ENCODE measurements around the gene DDX41. TPM values are rescaled to one million over a fixed set of nuclear protein-coding genes. Genes with fewer than 3 reads are reported as not detected.

The DDX41 gene
- total RNA-seq, 2 donors from 2014 or later, result 84.3 to 134 TPM

- Histone ChIP-seq H3K4me1 (no peaks in the 10 kb centered on the region), H3K9me3 (no peaks in the 10 kb centered on the region), H3K4me3 (no peak overlapping the region), H3K27me3 (no peaks in the 10 kb centered on the region), H3K9ac (ENCODE audit: low read depth in 2 of 2, low read length in 2 of 2) (no peak overlapping the region), H3K36me3 (peaks cover 5% of the 10 kb centered on the region), H3K27ac (no peak overlapping the region)
- TF ChIP-seq CTCF (IDR thresholded peaks at IDR 0.05), result no peak
- intact Hi-C loops (cut with DNase I), result no loop called here
- no peak for DNase-seq
These were observed 8.3 kb upstream of the DDX41 start for GRCh38 chr5:177524941-177525655.

DNA sequence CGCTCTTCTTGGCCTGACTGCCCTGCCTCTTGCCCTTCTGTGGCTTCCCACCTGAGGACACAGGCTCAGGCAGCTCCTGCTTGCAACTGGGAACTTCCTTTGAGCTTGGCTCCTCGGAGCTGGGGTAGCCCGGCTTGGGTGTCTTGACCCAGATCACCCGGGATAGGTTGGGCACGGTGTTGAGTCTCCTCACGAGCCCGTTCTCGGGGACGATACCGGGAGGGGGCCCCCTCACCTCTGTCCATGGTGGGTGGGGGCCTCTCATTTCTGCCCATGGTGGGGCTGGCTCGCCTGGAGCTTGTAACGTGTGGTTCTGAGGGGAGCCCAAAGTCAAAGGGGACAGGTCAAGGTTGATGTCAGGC lies 7.8 kb upstream of the DDX41 start:
- DNase-seq, result no peak
- H3K27ac ChIP-seq, result no peak overlapping the region
- intact Hi-C loops (cut with DNase I), result no loop called here
- H3K4me1 ChIP-seq, result no peaks in the 10 kb centered on the region
- H3K9ac ChIP-seq (ENCODE audit: low read depth in 2 of 2, low read length in 2 of 2), result no peak overlapping the region
- TF ChIP-seq CTCF (IDR thresholded peaks at IDR 0.05), result no peak
- peaks cover 5% of the 10 kb centered on the region for H3K36me3 ChIP-seq
- no peaks in the 10 kb centered on the region for H3K9me3 ChIP-seq
- no peaks in the 10 kb centered on the region for H3K27me3 ChIP-seq
- no peak overlapping the region for H3K4me3 ChIP-seq

- no peak overlapping the region for H3K4me3 ChIP-seq
- H3K27ac ChIP-seq, result no peak overlapping the region
- TF ChIP-seq CTCF (IDR thresholded peaks at IDR 0.05), result no peak
- H3K9me3 ChIP-seq, result no peaks in the 10 kb centered on the region
- DNase-seq, result no peak
- intact Hi-C loops (cut with DNase I), result no loop called here
- H3K9ac ChIP-seq (ENCODE audit: low read depth in 2 of 2, low read length in 2 of 2), result no peak overlapping the region
- H3K36me3 ChIP-seq, result peaks cover 5% of the 10 kb centered on the region
- H3K27me3 ChIP-seq, result no peaks in the 10 kb centered on the region
- no peaks in the 10 kb centered on the region for H3K4me1 ChIP-seq
These were observed 7.2 kb upstream of the DDX41 start for GRCh38 chr5:177523711-177524538.

GRCh38 chr5:177520916-177521513 lies 4.3 kb upstream of the DDX41 start:
- DNase-seq, result no peak
- Histone ChIP-seq H3K36me3 (peaks cover 5% of the 10 kb centered on the region), H3K27ac (no peak overlapping the region), H3K9me3 (no peaks in the 10 kb centered on the region), H3K4me3 (no peak overlapping the region), H3K4me1 (peaks cover 2% of the 10 kb centered on the region), H3K9ac (ENCODE audit: low read depth in 2 of 2, low read length in 2 of 2) (no peak overlapping the region), H3K27me3 (no peaks in the 10 kb centered on the region)
- TF ChIP-seq CTCF (IDR thresholded peaks at IDR 0.05), result no peak
- intact Hi-C loops (cut with DNase I), result no loop called here

GRCh38 chr5:177520271-177520670 lies 3.5 kb upstream of the DDX41 start:
- H3K9ac ChIP-seq (ENCODE audit: low read depth in 2 of 2, low read length in 2 of 2), result no peak overlapping the region
- H3K4me1 ChIP-seq, result peaks cover 10% of the 10 kb centered on the region
- H3K36me3 ChIP-seq, result peaks cover 5% of the 10 kb centered on the region
- no peak overlapping the region for H3K4me3 ChIP-seq
- no peaks in the 10 kb centered on the region for H3K27me3 ChIP-seq
- TF ChIP-seq CTCF (IDR thresholded peaks at IDR 0.05), result no peak
- DNase-seq, result no peak
- H3K9me3 ChIP-seq, result no peaks in the 10 kb centered on the region
- H3K27ac ChIP-seq, result no peak overlapping the region
- intact Hi-C loops (cut with DNase I), result no loop called here

Measured in colonic mucosa (tissue), 4 donors.